Stimulated activated CD8-positive, alpha-beta memory T cell treated with anti-CD3 and anti-CD28 coated beads, Interleukin-15, amount 100 ng/mL, for 4 hours (primary cell): ENCODE results near the gene TKTL1.

Experiments
- DNase-seq, 2 donors: peaks; one replicate each; pipeline ENCODE4 v3.0.0-alpha.2; 2020; ENCODE audit warnings: low read depth in 2 of 2

Gene TKTL1

GRCh38 chrX:154378059-154378798, 82.6 kb downstream of the TKTL1 start:
- no peak for DNase-seq

GRCh38 chrX:154378799-154379568, 83.4 kb downstream of the TKTL1 start, which contains the start of gene EMD:
Gene EMD (plus strand): TSS chrX:154379295. CDS start chrX:154379485, 190 bp downstream.
- DNase-seq: peak; percentile 93 to 94

DNA sequence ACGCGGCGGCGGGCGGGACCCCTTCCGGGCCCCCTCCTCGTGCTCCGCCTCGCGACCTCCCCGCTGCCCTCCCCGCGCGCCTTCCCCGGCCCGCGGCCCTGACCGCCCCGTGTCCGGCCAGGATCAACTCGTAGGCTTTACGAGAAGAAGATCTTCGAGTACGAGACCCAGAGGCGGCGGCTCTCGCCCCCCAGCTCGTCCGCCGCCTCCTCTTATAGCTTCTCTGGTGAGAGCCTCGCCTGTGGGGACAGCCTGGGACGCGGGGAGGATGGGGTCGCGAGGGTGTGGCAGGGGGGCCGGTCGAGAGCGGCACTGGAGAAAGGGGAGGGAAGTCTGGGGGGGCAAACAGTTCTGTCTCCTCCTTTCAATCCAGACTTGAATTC, 84.0 kb downstream of the TKTL1 start:
- no peak for DNase-seq
